ENCODE results near the gene TRIM10. TPM values are rescaled to one million over a fixed set of nuclear protein-coding genes. Genes with fewer than 3 reads are reported as not detected.

Gene TRIM10
- total RNA-seq, 1 donor from 2014 or later: not detected

GRCh38 chr6:30160008-30160784 is 815 bp downstream of the TRIM10 start:
- no peak for TF ChIP-seq CTCF (IDR thresholded peaks at IDR 0.05)
- no peaks in the 10 kb centered on the region for H3K36me3 Mint-ChIP-seq (ENCODE audit: low read depth)
- intact Hi-C loops (cut with micrococcal nuclease): no loop called here
- DNase-seq (no peak), ATAC-seq (ENCODE audit: low read depth) (no peak)
- H3K4me3 Mint-ChIP-seq: no peak overlapping the region
- H3K4me1 Mint-ChIP-seq: no peaks in the 10 kb centered on the region
- POLR2A ChIA-PET: no interaction called here
- no peaks in the 10 kb centered on the region for H3K9me3 Mint-ChIP-seq
- H3K27me3 Mint-ChIP-seq: peaks cover 19% of the 10 kb centered on the region
- CTCF ChIA-PET: no interaction called here
- no peak overlapping the region for H3K27ac Mint-ChIP-seq

- ATAC-seq (ENCODE audit: low read depth): no peak
- CTCF ChIA-PET: no interaction called here
These were observed 2.5 kb downstream of the TRIM10 start for GRCh38 chr6:30158475-30159040.

GRCh38 chr6:30157999-30158398 is 3.0 kb downstream of the TRIM10 start:
- Mint-ChIP-seq H3K27ac (no peak overlapping the region), H3K27me3 (peaks cover 32% of the 10 kb centered on the region), H3K4me3 (no peak overlapping the region), H3K36me3 (ENCODE audit: low read depth) (no peaks in the 10 kb centered on the region), H3K9me3 (no peaks in the 10 kb centered on the region), H3K4me1 (no peaks in the 10 kb centered on the region)
- ChIA-PET CTCF (no interaction called here), POLR2A (no interaction called here)
- DNase-seq (no peak), ATAC-seq (ENCODE audit: low read depth) (no peak)
- TF ChIP-seq CTCF (IDR thresholded peaks at IDR 0.05): no peak
- intact Hi-C loops (cut with micrococcal nuclease): no loop called here

More at GRCh38 chr6:30158475-30159040, 2.5 kb downstream of the TRIM10 start:
- intact Hi-C loops (cut with micrococcal nuclease): no loop called here
- DNase-seq: no peak
- H3K27ac Mint-ChIP-seq: no peak overlapping the region
- no peak for TF ChIP-seq CTCF (IDR thresholded peaks at IDR 0.05)
- H3K9me3 Mint-ChIP-seq: no peaks in the 10 kb centered on the region
- H3K4me3 Mint-ChIP-seq: no peak overlapping the region
- no peaks in the 10 kb centered on the region for H3K4me1 Mint-ChIP-seq
- no peaks in the 10 kb centered on the region for H3K36me3 Mint-ChIP-seq (ENCODE audit: low read depth)
- H3K27me3 Mint-ChIP-seq: peaks cover 29% of the 10 kb centered on the region
- POLR2A ChIA-PET: no interaction called here

GRCh38 chr6:30157581-30157980 is 3.4 kb downstream of the TRIM10 start:
- Mint-ChIP-seq H3K36me3 (ENCODE audit: low read depth) (no peaks in the 10 kb centered on the region), H3K9me3 (no peaks in the 10 kb centered on the region), H3K27ac (no peak overlapping the region), H3K4me1 (no peaks in the 10 kb centered on the region), H3K27me3 (peaks cover 32% of the 10 kb centered on the region), H3K4me3 (no peak overlapping the region)
- ChIA-PET POLR2A (no interaction called here), CTCF (no interaction called here)
- intact Hi-C loops (cut with micrococcal nuclease): no loop called here
- DNase-seq: no peak
- no peak for TF ChIP-seq CTCF (IDR thresholded peaks at IDR 0.05)
- no peak for ATAC-seq (ENCODE audit: low read depth)

- CTCF ChIA-PET: no interaction called here
- no peaks in the 10 kb centered on the region for H3K4me1 Mint-ChIP-seq
- ATAC-seq (ENCODE audit: low read depth) (no peak), DNase-seq (no peak)
- POLR2A ChIA-PET: no interaction called here
- H3K9me3 Mint-ChIP-seq: no peaks in the 10 kb centered on the region
- intact Hi-C loops (cut with micrococcal nuclease): no loop called here
- H3K27me3 Mint-ChIP-seq: peaks cover 32% of the 10 kb centered on the region
- no peak for TF ChIP-seq CTCF (IDR thresholded peaks at IDR 0.05)
- H3K27ac Mint-ChIP-seq: no peak overlapping the region
- no peak overlapping the region for H3K4me3 Mint-ChIP-seq
- H3K36me3 Mint-ChIP-seq (ENCODE audit: low read depth): no peaks in the 10 kb centered on the region
These were observed 4.2 kb downstream of the TRIM10 start for GRCh38 chr6:30156774-30157173.

Measured in activated B cell treated with CpG ODN at 0.5 μM for 24 hours (primary cell).